Left ventricle myocardium inferior (tissue), 1 donor: ENCODE results near the gene FAM89A. TPM values are rescaled to one million over a fixed set of nuclear protein-coding genes. Genes with fewer than 3 reads are reported as not detected.

ENCODE experiments used
- DNase-seq: peaks from one replicate; pipeline ENCODE4 v3.0.0-alpha.2; 2020
- H3K27ac ChIP-seq: fragments of 200-600 bp; replicated peaks from 2 replicates; pipeline ENCODE4 v1.8.0; 2021
- H3K27me3 ChIP-seq: fragments of 200-600 bp; 2 replicates; pipeline ENCODE4 v1.8.0; 2021; ENCODE audit warnings: low read depth
- H3K36me3 ChIP-seq: fragments of 200-600 bp; 2 replicates; pipeline ENCODE4 v1.8.0; 2021
- H3K4me1 ChIP-seq: fragments of 200-600 bp; 2 replicates; pipeline ENCODE4 v1.8.0; 2021
- H3K4me3 ChIP-seq: fragments of 200-600 bp; 2 replicates; pipeline ENCODE4 v1.8.0; 2021; ENCODE audit warnings: mild to moderate bottlenecking, moderate library complexity
- H3K9me3 ChIP-seq: fragments of 200-600 bp; replicated peaks from 2 replicates; pipeline ENCODE4 v1.8.0; 2021
- CTCF ChIP-seq: fragments of 200-600 bp; IDR thresholded peaks from 2 replicates; pipeline ENCODE4 v1.8.0; 2021; ENCODE audit warnings: antibody characterized with exemption, mild to moderate bottlenecking, borderline replicate concordance
- intact Hi-C: fragments of 100-400 bp; cut with micrococcal nuclease; formaldehyde crosslinking; loops from one replicate; pipeline ENCODE4 v1.11.0; 2022
- long read RNA-seq: library from polyadenylated mRNA; unstranded; transcript quantifications from one replicate; pipeline ENCODE4 v2.0.0, GENCODE V29; 2021
- total RNA-seq: library from RNA; stranded (reverse); fragmentation: NEBNext Ultra II Directional; extraction: Animal tissue kit (Norgen Biotek cat#: 25700); gene quantifications from one replicate; pipeline ENCODE4 v1.2.1, GENCODE V29; 2021
- donor health status: DM: no; HTN: yes; CAD: no; lungs with severe emphysema.

FAM89A gene
- 6.5 TPM for total RNA-seq
- long read RNA-seq, transcript FAM89A-201 (2 exons, 1,495 nt), result major isoform, 22 of 23 reads
- long read RNA-seq, partial matches to known transcripts, result 0 of 23 reads
- long read RNA-seq, other reads (novel, unspliced or antisense), result 1 of 23 reads

- peak; percentile 68 for DNase-seq
- Histone ChIP-seq H3K4me3 (peak within 1 kb of the TSS; percentile 81), H3K4me1 (peaks cover 30% of the 10 kb centered on the region), H3K36me3 (no peaks in the 10 kb centered on the region), H3K27ac (peak within 1 kb of the TSS; percentile 83), H3K9me3 (peaks cover 17% of the 10 kb centered on the region), H3K27me3 (peaks cover 33% of the 10 kb centered on the region)
- no peak for TF ChIP-seq CTCF
- intact Hi-C loops, result no loop called here
These were observed at the start of gene FAM89A for GRCh38 chr1:231040019-231040799. TSS of gene FAM89A (minus strand) at chr1:231040254. CDS start at chr1:231040211, 43 bp downstream.

GRCh38 chr1:231084353-231084752 is 44.3 kb upstream of the FAM89A start:
- Histone ChIP-seq H3K4me3 (no peak overlapping the region), H3K36me3 (no peaks in the 10 kb centered on the region), H3K27ac (no peak overlapping the region), H3K9me3 (no peaks in the 10 kb centered on the region), H3K4me1 (no peaks in the 10 kb centered on the region), H3K27me3 (no peaks in the 10 kb centered on the region)
- no peak for TF ChIP-seq CTCF
- intact Hi-C loops, result no loop called here
- no peak for DNase-seq

- no peak for DNase-seq
- no peak overlapping the region for H3K4me3 ChIP-seq
- intact Hi-C loops, result no loop called here
- peaks cover 3% of the 10 kb centered on the region for H3K4me1 ChIP-seq
- no peak overlapping the region for H3K27ac ChIP-seq
- H3K27me3 ChIP-seq, result no peaks in the 10 kb centered on the region
- no peak for TF ChIP-seq CTCF
- H3K36me3 ChIP-seq, result no peaks in the 10 kb centered on the region
- H3K9me3 ChIP-seq, result no peaks in the 10 kb centered on the region
These were observed 39.1 kb upstream of the FAM89A start for GRCh38 chr1:231079163-231079562.

- intact Hi-C loops, result no loop called here
- no peak for TF ChIP-seq CTCF
- H3K36me3 ChIP-seq, result no peaks in the 10 kb centered on the region
- no peaks in the 10 kb centered on the region for H3K9me3 ChIP-seq
- H3K4me3 ChIP-seq, result no peak overlapping the region
- H3K27me3 ChIP-seq, result no peaks in the 10 kb centered on the region
- H3K27ac ChIP-seq, result no peak overlapping the region
- DNase-seq, result no peak
- H3K4me1 ChIP-seq, result peaks cover 4% of the 10 kb centered on the region
These were observed 38.2 kb upstream of the FAM89A start for GRCh38 chr1:231078250-231078649.

GRCh38 chr1:231076802-231077201 is 36.7 kb upstream of the FAM89A start:
- no peak for TF ChIP-seq CTCF
- intact Hi-C loops, result no loop called here

More at GRCh38 chr1:231076802-231077201, 36.7 kb upstream of the FAM89A start:
- Histone ChIP-seq H3K27ac (no peak overlapping the region), H3K27me3 (no peaks in the 10 kb centered on the region), H3K4me1 (peaks cover 16% of the 10 kb centered on the region), H3K36me3 (no peaks in the 10 kb centered on the region), H3K9me3 (no peaks in the 10 kb centered on the region), H3K4me3 (no peak overlapping the region)
- no peak for DNase-seq
